ENCODE data around the gene CALML3. TPM values are rescaled to one million over a fixed set of nuclear protein-coding genes. Genes with fewer than 3 reads are reported as not detected.
A peak's percentile ranks its signal among the peaks of the same experiment; 100 is the strongest.

Gene CALML3
- total RNA-seq, 1 donor from 2014 or later, result not detected

DNA sequence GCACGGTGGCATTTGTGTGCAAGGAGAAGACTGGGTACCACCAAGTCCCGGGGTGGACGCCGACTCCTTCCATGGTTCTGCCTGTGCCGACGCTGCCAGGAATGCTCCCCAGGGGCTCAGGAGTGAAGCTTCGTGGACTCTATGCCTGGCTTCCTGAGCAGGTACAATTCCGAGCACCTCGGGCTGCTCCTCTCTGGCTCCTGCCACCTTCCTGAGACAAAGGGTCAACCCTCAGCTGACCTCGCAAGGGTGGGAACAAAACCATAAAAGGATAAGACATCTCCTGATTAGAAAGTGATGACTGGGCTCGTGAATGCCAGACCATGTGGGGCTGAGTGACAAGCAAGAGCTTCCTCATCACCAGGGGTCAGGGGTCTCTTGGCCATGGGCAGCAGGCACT lies 31.8 kb downstream of the CALML3 start:
- peak overlapping the region; percentile 50 for H3K27ac Mint-ChIP-seq (ENCODE audit: unreplicated experiment)
- no peaks in the 10 kb centered on the region for H3K79me2 ChIP-seq (ENCODE audit: insufficient read depth, low read length)
- no peaks in the 10 kb centered on the region for H4K20me1 ChIP-seq (ENCODE audit: insufficient read depth, low read length)
- TF ChIP-seq EZH2 (IDR thresholded peaks at IDR 0.05; ENCODE audit: insufficient read depth, low read length) (no peak), CTCF (IDR thresholded peaks at IDR 0.05; ENCODE audit: insufficient read depth, low read depth, low read length) (no peak)
- H3K4me1 Mint-ChIP-seq (ENCODE audit: low read depth, unreplicated experiment), result peaks cover 51% of the 10 kb centered on the region
- H3K4me3 Mint-ChIP-seq (ENCODE audit: unreplicated experiment), result no peak overlapping the region
- FAIRE-seq, result no peak
- no peak overlapping the region for H2AFZ ChIP-seq (ENCODE audit: low read depth, low read length)
- no peak overlapping the region for H3K27ac ChIP-seq (ENCODE audit: low read depth, low read length)
- DNase-seq (ENCODE audit: low read depth), result no peak
- no peaks in the 10 kb centered on the region for H3K9me3 ChIP-seq (ENCODE audit: insufficient read depth, low read depth, low read length)
- H3K4me1 ChIP-seq (ENCODE audit: insufficient read depth, low read length), result peaks cover 55% of the 10 kb centered on the region
- H3K27me3 ChIP-seq (ENCODE audit: insufficient read depth, low read length), result no peaks in the 10 kb centered on the region
- no peak overlapping the region for H3K4me2 ChIP-seq (ENCODE audit: low read length)
- no peaks in the 10 kb centered on the region for H3K9me3 Mint-ChIP-seq (ENCODE audit: unreplicated experiment)
- no peak overlapping the region for H3K9ac ChIP-seq (ENCODE audit: low read length)
- H3K4me3 ChIP-seq (ENCODE audit: insufficient read depth, low read depth, low read length), result no peak overlapping the region
- peaks cover 2% of the 10 kb centered on the region for H3K27me3 Mint-ChIP-seq (ENCODE audit: low read depth, unreplicated experiment)
- no peaks in the 10 kb centered on the region for H3K36me3 Mint-ChIP-seq (ENCODE audit: low read depth, unreplicated experiment)
- no peaks in the 10 kb centered on the region for H3K36me3 ChIP-seq (ENCODE audit: insufficient read depth, low read length)

DNA sequence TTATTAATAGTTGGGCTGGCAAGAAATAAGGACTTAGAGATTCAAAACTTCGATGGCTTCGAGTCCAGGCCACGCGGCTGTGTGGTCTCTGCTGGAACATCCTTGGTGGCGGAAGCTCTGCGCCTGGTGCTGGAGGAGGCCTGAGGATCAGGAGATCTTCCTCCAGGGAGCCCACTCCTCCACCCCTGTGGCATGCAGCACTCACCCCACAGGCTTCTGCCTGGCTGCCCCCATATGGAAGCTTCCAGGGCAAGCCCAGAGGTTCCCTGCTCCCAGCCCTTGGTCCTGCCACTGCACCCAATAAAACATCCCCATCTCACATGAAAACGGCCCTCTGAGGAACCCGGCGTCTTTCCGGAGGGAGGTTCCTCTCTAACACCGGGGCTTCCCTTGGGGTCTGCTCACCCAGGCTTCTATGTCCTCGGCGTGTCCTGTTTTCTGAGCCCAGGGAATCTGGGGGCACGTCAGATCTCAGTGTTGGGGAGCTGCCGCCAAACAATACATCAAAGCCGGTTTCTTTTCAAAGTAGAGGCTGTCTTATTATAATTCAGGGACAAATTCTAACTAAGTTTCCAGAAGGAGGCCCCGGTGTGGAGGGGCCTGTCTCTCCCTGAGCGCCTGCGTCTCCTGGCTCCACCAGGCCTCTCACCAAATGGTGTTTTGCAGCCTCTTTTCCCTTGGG lies 32.4 kb downstream of the CALML3 start:
- no peak for FAIRE-seq

More for the DNA sequence above, 32.4 kb downstream of the CALML3 start:
- TF ChIP-seq EZH2 (IDR thresholded peaks at IDR 0.05; ENCODE audit: insufficient read depth, low read length) (no peak), CTCF (IDR thresholded peaks at IDR 0.05; ENCODE audit: insufficient read depth, low read depth, low read length) (no peak)
- H3K36me3 ChIP-seq (ENCODE audit: insufficient read depth, low read length), result no peaks in the 10 kb centered on the region
- peaks cover 46% of the 10 kb centered on the region for H3K4me1 Mint-ChIP-seq (ENCODE audit: low read depth, unreplicated experiment)
- no peaks in the 10 kb centered on the region for H3K36me3 Mint-ChIP-seq (ENCODE audit: low read depth, unreplicated experiment)
- H3K4me3 Mint-ChIP-seq (ENCODE audit: unreplicated experiment), result no peak overlapping the region
- H2AFZ ChIP-seq (ENCODE audit: low read depth, low read length), result no peak overlapping the region
- H3K4me2 ChIP-seq (ENCODE audit: low read length), result no peak overlapping the region
- DNase-seq (ENCODE audit: low read depth), result no peak
- H3K27ac ChIP-seq (ENCODE audit: low read depth, low read length), result no peak overlapping the region
- H3K27ac Mint-ChIP-seq (ENCODE audit: unreplicated experiment), result peak overlapping the region; percentile 50
- H3K9me3 Mint-ChIP-seq (ENCODE audit: unreplicated experiment), result no peaks in the 10 kb centered on the region
- peaks cover 49% of the 10 kb centered on the region for H3K4me1 ChIP-seq (ENCODE audit: insufficient read depth, low read length)
- peaks cover 2% of the 10 kb centered on the region for H3K27me3 Mint-ChIP-seq (ENCODE audit: low read depth, unreplicated experiment)
- no peaks in the 10 kb centered on the region for H4K20me1 ChIP-seq (ENCODE audit: insufficient read depth, low read length)
- H3K79me2 ChIP-seq (ENCODE audit: insufficient read depth, low read length), result no peaks in the 10 kb centered on the region
- no peak overlapping the region for H3K9ac ChIP-seq (ENCODE audit: low read length)
- no peak overlapping the region for H3K4me3 ChIP-seq (ENCODE audit: insufficient read depth, low read depth, low read length)
- H3K9me3 ChIP-seq (ENCODE audit: insufficient read depth, low read depth, low read length), result no peaks in the 10 kb centered on the region
- no peaks in the 10 kb centered on the region for H3K27me3 ChIP-seq (ENCODE audit: insufficient read depth, low read length)
